AG08396 (cell line): ENCODE data around the gene HIVEP2.

Experiments
- DNase-seq: peaks from one replicate; pipeline ENCODE4 v3.0.0; 2012; ENCODE audit warnings: low spot score, mixed read lengths

Gene HIVEP2

GRCh38 chr6:142773324-142773723 is 171.7 kb downstream of the HIVEP2 start:
- no peak for DNase-seq

- no peak for DNase-seq
Observed at GRCh38 chr6:142771162-142771561, 173.8 kb downstream of the HIVEP2 start.

GRCh38 chr6:142765306-142765705 is 179.7 kb downstream of the HIVEP2 start:
- DNase-seq, result no peak

GRCh38 chr6:142764311-142764710 is 180.7 kb downstream of the HIVEP2 start:
- no peak for DNase-seq

GRCh38 chr6:142763205-142763604 is 181.8 kb downstream of the HIVEP2 start:
- DNase-seq, result peak; percentile 39

GRCh38 chr6:142761756-142762155 is 183.2 kb downstream of the HIVEP2 start:
- no peak for DNase-seq

GRCh38 chr6:142760152-142760551 is 184.8 kb downstream of the HIVEP2 start:
- DNase-seq, result peak; percentile 30

GRCh38 chr6:142758629-142759025 is 186.3 kb downstream of the HIVEP2 start:
- DNase-seq, result no peak

GRCh38 chr6:142757852-142758628 is 186.9 kb downstream of the HIVEP2 start:
- DNase-seq, result no peak

- peak; percentile 52 for DNase-seq
Observed at GRCh38 chr6:142756215-142756630, 188.8 kb downstream of the HIVEP2 start.

GRCh38 chr6:142753196-142753595 is 191.8 kb downstream of the HIVEP2 start:
- no peak for DNase-seq

GRCh38 chr6:142752348-142752747 is 192.6 kb downstream of the HIVEP2 start:
- DNase-seq, result no peak

GRCh38 chr6:142751452-142751851 is 193.5 kb downstream of the HIVEP2 start:
- no peak for DNase-seq

GRCh38 chr6:142750998-142751397 is 194.0 kb downstream of the HIVEP2 start:
- DNase-seq, result no peak

GRCh38 chr6:142749556-142749955 is 195.4 kb downstream of the HIVEP2 start:
- DNase-seq, result no peak

- DNase-seq, result no peak
Observed at GRCh38 chr6:142746524-142746923, 198.5 kb downstream of the HIVEP2 start.

GRCh38 chr6:142744836-142745235 is 200.1 kb downstream of the HIVEP2 start:
- no peak for DNase-seq

GRCh38 chr6:142740449-142740848 is 204.5 kb downstream of the HIVEP2 start:
- DNase-seq, result no peak

GRCh38 chr6:142738731-142739130 is 206.2 kb downstream of the HIVEP2 start:
- DNase-seq, result no peak

GRCh38 chr6:142738035-142738396 is 207.0 kb downstream of the HIVEP2 start:
- DNase-seq, result no peak

- DNase-seq, result no peak
Observed at GRCh38 chr6:142737368-142738034, 207.5 kb downstream of the HIVEP2 start.

GRCh38 chr6:142735204-142735603 is 209.8 kb downstream of the HIVEP2 start:
- DNase-seq, result no peak

- DNase-seq, result no peak
Observed at GRCh38 chr6:142732790-142733189, 212.2 kb downstream of the HIVEP2 start.

- DNase-seq, result no peak
Observed at GRCh38 chr6:142731611-142732010, 213.4 kb downstream of the HIVEP2 start.
